Endothelial cell of umbilical vein (primary cell): Measurements from ENCODE around the gene RTEL1.

Experiments
- EZH2 ChIP-seq: IDR thresholded peaks from 2 replicates; pipeline ENCODE4 v1.6.1; 2012; ENCODE audit warnings: borderline replicate concordance, low read depth, mild to moderate bottlenecking, moderate library complexity, low read length, inconsistent platforms; ENCODE audit not compliant: severe bottlenecking
- FOS ChIP-seq: IDR thresholded peaks from 2 replicates; pipeline ENCODE4 v1.6.1; 2011; ENCODE audit warnings: mild to moderate bottlenecking, low read length, moderate library complexity, borderline replicate concordance; ENCODE audit not compliant: insufficient read depth
- GATA2 ChIP-seq: IDR thresholded peaks from 2 replicates; pipeline ENCODE4 v1.7.0; 2011; ENCODE audit warnings: low read depth, mild to moderate bottlenecking, moderate library complexity, mixed read lengths, low read length; ENCODE audit not compliant: insufficient read length, insufficient read depth
- JUN ChIP-seq: IDR thresholded peaks from 2 replicates; pipeline ENCODE4 v1.6.1; 2011; ENCODE audit warnings: borderline replicate concordance, low read depth; ENCODE audit not compliant: insufficient read length, insufficient read depth
- MYC ChIP-seq: IDR thresholded peaks from one replicate; pipeline ENCODE4 v1.6.1; 2011; ENCODE audit warnings: mild to moderate bottlenecking, low read depth, low read length
- POLR2A ChIP-seq: IDR thresholded peaks from 2 replicates; pipeline ENCODE4 v1.6.1; 2012; ENCODE audit warnings: low read depth, mild to moderate bottlenecking, control low read depth, low read length
- POLR2AphosphoS5 ChIP-seq: IDR thresholded peaks from 2 replicates; pipeline ENCODE4 v1.6.1; 2012; ENCODE audit warnings: low read depth, mild to moderate bottlenecking, control low read depth, low read length, moderate library complexity; ENCODE audit not compliant: insufficient read depth
- TF ChIP-seq, protein P1 (sequence below), 2 donors: IDR thresholded peaks; 1 replicate in 1 of 2; 2 replicates in 1 of 2; pipeline ENCODE4 v1.5.1; 2011; ENCODE audit warnings: low read length in 2 of 2, mild to moderate bottlenecking in 2 of 2, moderate library complexity in 2 of 2, control low read depth in 1 of 2, inconsistent platforms in 1 of 2, low read depth in 1 of 2; ENCODE audit not compliant: insufficient read depth in 1 of 2; ENCODE audit errors: extremely low read depth in 1 of 2
- TF ChIP-seq, protein P2 (sequence below): IDR thresholded peaks from 2 replicates; pipeline ENCODE4 v1.6.1; 2011; ENCODE audit not compliant: insufficient read depth, insufficient read length

DNA sequence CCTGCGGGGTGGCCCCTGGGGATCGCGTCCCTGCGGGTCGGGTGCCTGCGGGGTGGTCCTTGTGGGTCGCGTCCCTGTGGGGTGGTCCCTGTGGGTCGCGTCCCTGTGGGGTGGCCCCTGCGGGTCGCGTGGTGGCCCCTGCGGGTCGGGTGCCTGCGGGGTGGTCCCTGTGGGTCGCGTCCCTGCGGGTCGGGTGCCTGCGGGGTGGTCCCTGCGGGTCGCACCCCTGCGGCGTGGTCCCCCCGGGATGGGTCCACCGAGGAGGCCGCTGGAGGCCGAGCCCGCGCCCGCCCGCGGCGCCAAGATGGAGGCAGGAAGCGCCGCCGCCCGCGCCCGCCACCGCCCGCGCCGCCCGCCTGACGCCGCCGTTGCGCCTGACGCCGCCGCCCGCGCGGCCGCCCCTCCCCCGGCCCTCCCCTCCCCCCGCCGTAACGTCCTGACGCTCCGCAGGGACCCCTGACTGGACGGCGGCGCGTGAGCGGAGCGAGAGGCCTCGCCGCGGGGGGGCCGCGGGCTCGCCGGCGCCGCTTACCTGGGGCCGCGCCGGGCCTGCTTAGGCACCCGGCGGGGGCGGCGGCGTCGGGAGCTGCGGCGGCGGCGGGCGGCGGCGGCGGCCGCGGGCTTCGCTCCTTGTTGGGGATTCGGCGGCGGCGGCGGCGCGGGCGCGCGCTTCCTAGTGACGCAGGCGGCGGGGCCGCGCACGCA is 31.5 kb upstream of the RTEL1 start, which contains the start of gene GMEB2:
- TF ChIP-seq POLR2A (no peak), JUN (no peak), FOS (no peak), EZH2 (no peak), POLR2AphosphoS5 (peak; percentile 75), GATA2 (no peak), MYC (no peak)
- TF ChIP-seq, protein P1, sequence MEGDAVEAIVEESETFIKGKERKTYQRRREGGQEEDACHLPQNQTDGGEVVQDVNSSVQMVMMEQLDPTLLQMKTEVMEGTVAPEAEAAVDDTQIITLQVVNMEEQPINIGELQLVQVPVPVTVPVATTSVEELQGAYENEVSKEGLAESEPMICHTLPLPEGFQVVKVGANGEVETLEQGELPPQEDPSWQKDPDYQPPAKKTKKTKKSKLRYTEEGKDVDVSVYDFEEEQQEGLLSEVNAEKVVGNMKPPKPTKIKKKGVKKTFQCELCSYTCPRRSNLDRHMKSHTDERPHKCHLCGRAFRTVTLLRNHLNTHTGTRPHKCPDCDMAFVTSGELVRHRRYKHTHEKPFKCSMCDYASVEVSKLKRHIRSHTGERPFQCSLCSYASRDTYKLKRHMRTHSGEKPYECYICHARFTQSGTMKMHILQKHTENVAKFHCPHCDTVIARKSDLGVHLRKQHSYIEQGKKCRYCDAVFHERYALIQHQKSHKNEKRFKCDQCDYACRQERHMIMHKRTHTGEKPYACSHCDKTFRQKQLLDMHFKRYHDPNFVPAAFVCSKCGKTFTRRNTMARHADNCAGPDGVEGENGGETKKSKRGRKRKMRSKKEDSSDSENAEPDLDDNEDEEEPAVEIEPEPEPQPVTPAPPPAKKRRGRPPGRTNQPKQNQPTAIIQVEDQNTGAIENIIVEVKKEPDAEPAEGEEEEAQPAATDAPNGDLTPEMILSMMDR (IDR thresholded peaks at IDR 0.05; ENCODE audit: extremely low read depth in 1 of 2, insufficient read depth in 1 of 2, low read depth in 1 of 2, low read length in 2 of 2) = no peak
- TF ChIP-seq, protein P2, sequence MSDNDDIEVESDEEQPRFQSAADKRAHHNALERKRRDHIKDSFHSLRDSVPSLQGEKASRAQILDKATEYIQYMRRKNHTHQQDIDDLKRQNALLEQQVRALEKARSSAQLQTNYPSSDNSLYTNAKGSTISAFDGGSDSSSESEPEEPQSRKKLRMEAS = no peak
